ENCODE data around the gene DIPK1B.

- no peak for TF ChIP-seq ZNF692 (tag by site-specific recombination; IDR thresholded peaks at IDR 0.05)
- no peak for TF ChIP-seq CTCF (tag by site-specific recombination; IDR thresholded peaks at IDR 0.05)
- TF ChIP-seq ZNF302 (tag by site-specific recombination; IDR thresholded peaks at IDR 0.05; ENCODE audit: low read depth), result no peak
- TF ChIP-seq ZBTB8A (tag by site-specific recombination; IDR thresholded peaks at IDR 0.05), result no peak
- TF ChIP-seq ZBTB49 (tag by site-specific recombination; IDR thresholded peaks at IDR 0.05; ENCODE audit: low read depth), result no peak
- no peak for TF ChIP-seq SP2 (tag by site-specific recombination; IDR thresholded peaks at IDR 0.05)
Observed at GRCh38 chr9:136754626-136755301, 42.4 kb downstream of the DIPK1B start.

Data from HEK293 (cell line).